ENCODE results near the gene HELZ2. TPM values are rescaled to one million over a fixed set of nuclear protein-coding genes. Genes with fewer than 3 reads are reported as not detected.
A peak's percentile ranks its signal among the peaks of the same experiment; 100 is the strongest.

Gene HELZ2
- total RNA-seq, 2 experiments from 2014 or later, result 99.1 to 102 TPM

GRCh38 chr20:63551068-63551467, 23.0 kb downstream of the HELZ2 start:
- CTCF ChIA-PET, result interaction anchor here (0.9 kb wide), 1 partner anchor 91 kb away, joined by 3 read pairs; no protein-coding TSS in a partner anchor
- ATAC-seq (no peak), DNase-seq (no peak)
- peak overlapping the region; percentile 15 for H3K27ac Mint-ChIP-seq
- POLR2A ChIA-PET, result interaction anchor here (0.8 kb wide), 1 partner anchor 13 kb away, joined by 3 read pairs; no protein-coding TSS in a partner anchor
- H3K4me1 Mint-ChIP-seq (ENCODE audit: low read depth), result peaks cover 21% of the 10 kb centered on the region
- no peak overlapping the region for H3K4me3 Mint-ChIP-seq
- no peaks in the 10 kb centered on the region for H3K36me3 Mint-ChIP-seq (ENCODE audit: low read depth)
- H3K9me3 Mint-ChIP-seq (ENCODE audit: insufficient read depth), result no peaks in the 10 kb centered on the region
- peaks cover 20% of the 10 kb centered on the region for H3K27me3 Mint-ChIP-seq (ENCODE audit: low read depth)

- ChIA-PET CTCF (no interaction called here), POLR2A (no interaction called here)
- peaks cover 21% of the 10 kb centered on the region for H3K4me1 Mint-ChIP-seq (ENCODE audit: low read depth)
- H3K36me3 Mint-ChIP-seq (ENCODE audit: low read depth), result no peaks in the 10 kb centered on the region
- peaks cover 20% of the 10 kb centered on the region for H3K27me3 Mint-ChIP-seq (ENCODE audit: low read depth)
- no peak for DNase-seq
- ATAC-seq, result no peak
- no peak overlapping the region for H3K4me3 Mint-ChIP-seq
- no peaks in the 10 kb centered on the region for H3K9me3 Mint-ChIP-seq (ENCODE audit: insufficient read depth)
- no peak overlapping the region for H3K27ac Mint-ChIP-seq
Observed at GRCh38 chr20:63549679-63550282, 24.3 kb downstream of the HELZ2 start.

- Mint-ChIP-seq H3K36me3 (ENCODE audit: low read depth) (no peaks in the 10 kb centered on the region), H3K9me3 (ENCODE audit: insufficient read depth) (no peaks in the 10 kb centered on the region), H3K4me1 (ENCODE audit: low read depth) (peaks cover 18% of the 10 kb centered on the region), H3K27me3 (ENCODE audit: low read depth) (peaks cover 20% of the 10 kb centered on the region), H3K27ac (no peak overlapping the region), H3K4me3 (no peak overlapping the region)
- POLR2A ChIA-PET, result no interaction called here
- CTCF ChIA-PET, result no interaction called here
- no peak for ATAC-seq
- no peak for DNase-seq
Observed at GRCh38 chr20:63549019-63549418, 25.0 kb downstream of the HELZ2 start.

- H3K27me3 Mint-ChIP-seq (ENCODE audit: low read depth), result peaks cover 20% of the 10 kb centered on the region
- no peak overlapping the region for H3K27ac Mint-ChIP-seq
- no peaks in the 10 kb centered on the region for H3K36me3 Mint-ChIP-seq (ENCODE audit: low read depth)
- CTCF ChIA-PET, result no interaction called here
- H3K4me1 Mint-ChIP-seq (ENCODE audit: low read depth), result peaks cover 18% of the 10 kb centered on the region
- no peak for DNase-seq
- no peaks in the 10 kb centered on the region for H3K9me3 Mint-ChIP-seq (ENCODE audit: insufficient read depth)
- ATAC-seq, result no peak
- H3K4me3 Mint-ChIP-seq, result no peak overlapping the region
- POLR2A ChIA-PET, result no interaction called here
Observed at GRCh38 chr20:63548542-63548941, 25.5 kb downstream of the HELZ2 start.

- ATAC-seq (no peak), DNase-seq (no peak)
- Mint-ChIP-seq H3K36me3 (ENCODE audit: low read depth) (no peaks in the 10 kb centered on the region), H3K4me1 (ENCODE audit: low read depth) (peaks cover 12% of the 10 kb centered on the region), H3K27me3 (ENCODE audit: low read depth) (peaks cover 20% of the 10 kb centered on the region), H3K4me3 (no peak within 1 kb of the TSS), H3K27ac (no peak within 1 kb of the TSS), H3K9me3 (ENCODE audit: insufficient read depth) (no peaks in the 10 kb centered on the region)
- CTCF ChIA-PET, result no interaction called here
- POLR2A ChIA-PET, result interaction anchor here (1.8 kb wide), 1 partner anchor 27 kb away, joined by 6 read pairs; the partner anchor contains the start of gene PPDPF
Observed at GRCh38 chr20:63547725-63548480, 26.1 kb downstream of the HELZ2 start, which contains the start of gene SRMS. Gene SRMS (minus strand): TSS chr20:63547749. CDS start chr20:63547463, 286 bp downstream.

- Mint-ChIP-seq H3K9me3 (ENCODE audit: insufficient read depth) (no peaks in the 10 kb centered on the region), H3K27ac (no peak overlapping the region), H3K27me3 (ENCODE audit: low read depth) (peaks cover 20% of the 10 kb centered on the region), H3K4me3 (no peak overlapping the region), H3K4me1 (ENCODE audit: low read depth) (peaks cover 5% of the 10 kb centered on the region), H3K36me3 (ENCODE audit: low read depth) (no peaks in the 10 kb centered on the region)
- ChIA-PET POLR2A (interaction anchor here (0.9 to 1.8 kb wide), 2 partner anchors 26 to 27 kb away, joined by 3 to 6 read pairs; partner anchors contain the start of gene PPDPF), CTCF (interaction anchor here (1.3 kb wide), 1 partner anchor 9 kb away, joined by 3 read pairs; no protein-coding TSS in a partner anchor)
- DNase-seq (no peak), ATAC-seq (no peak)
Observed at GRCh38 chr20:63546956-63547724, 26.9 kb downstream of the HELZ2 start.

GRCh38 chr20:63546256-63546955, 27.6 kb downstream of the HELZ2 start:
- no peak for DNase-seq
- no peak overlapping the region for H3K27ac Mint-ChIP-seq
- POLR2A ChIA-PET, result interaction anchor here (0.9 to 1.8 kb wide), 3 partner anchors 23 to 26 kb away, joined by 3 to 6 read pairs (median 3); partner anchors contain the start of gene PPDPF

GRCh38 chr20:63545814-63546213, 28.2 kb downstream of the HELZ2 start:
- no peaks in the 10 kb centered on the region for H3K9me3 Mint-ChIP-seq (ENCODE audit: insufficient read depth)
- no peaks in the 10 kb centered on the region for H3K36me3 Mint-ChIP-seq (ENCODE audit: low read depth)
- no peak overlapping the region for H3K27ac Mint-ChIP-seq
- ChIA-PET CTCF (interaction anchor here (1.3 kb wide), 1 partner anchor 8 kb away, joined by 3 read pairs; no protein-coding TSS in a partner anchor), POLR2A (interaction anchor here (1.3 to 1.8 kb wide), 2 partner anchors 22 to 25 kb away, joined by 3 to 6 read pairs; partner anchors contain the start of gene PPDPF)
- H3K4me3 Mint-ChIP-seq, result no peak overlapping the region
- ATAC-seq (no peak), DNase-seq (no peak)
- peaks cover 15% of the 10 kb centered on the region for H3K27me3 Mint-ChIP-seq (ENCODE audit: low read depth)
- no peaks in the 10 kb centered on the region for H3K4me1 Mint-ChIP-seq (ENCODE audit: low read depth)

More at GRCh38 chr20:63546256-63546955, 27.6 kb downstream of the HELZ2 start:
- H3K4me1 Mint-ChIP-seq (ENCODE audit: low read depth), result peaks cover 2% of the 10 kb centered on the region
- peaks cover 20% of the 10 kb centered on the region for H3K27me3 Mint-ChIP-seq (ENCODE audit: low read depth)
- CTCF ChIA-PET, result interaction anchor here (1.3 kb wide), 1 partner anchor 8 kb away, joined by 3 read pairs; no protein-coding TSS in a partner anchor
- H3K4me3 Mint-ChIP-seq, result no peak overlapping the region
- no peaks in the 10 kb centered on the region for H3K36me3 Mint-ChIP-seq (ENCODE audit: low read depth)
- no peaks in the 10 kb centered on the region for H3K9me3 Mint-ChIP-seq (ENCODE audit: insufficient read depth)
- ATAC-seq, result no peak

GRCh38 chr20:63544958-63545516, 29.0 kb downstream of the HELZ2 start:
- Mint-ChIP-seq H3K4me1 (ENCODE audit: low read depth) (no peaks in the 10 kb centered on the region), H3K9me3 (ENCODE audit: insufficient read depth) (no peaks in the 10 kb centered on the region), H3K27ac (no peak overlapping the region), H3K27me3 (ENCODE audit: low read depth) (peaks cover 14% of the 10 kb centered on the region), H3K36me3 (ENCODE audit: low read depth) (no peaks in the 10 kb centered on the region), H3K4me3 (no peak overlapping the region)
- POLR2A ChIA-PET, result interaction anchor here (1.3 kb wide), 1 partner anchor 22 kb away, joined by 3 read pairs; no protein-coding TSS in a partner anchor
- ATAC-seq (no peak), DNase-seq (no peak)
- CTCF ChIA-PET, result no interaction called here

- ATAC-seq (no peak), DNase-seq (no peak)
- H3K27ac Mint-ChIP-seq, result no peak overlapping the region
- POLR2A ChIA-PET, result no interaction called here
- no peak overlapping the region for H3K4me3 Mint-ChIP-seq
- H3K9me3 Mint-ChIP-seq (ENCODE audit: insufficient read depth), result no peaks in the 10 kb centered on the region
- H3K27me3 Mint-ChIP-seq (ENCODE audit: low read depth), result peaks cover 9% of the 10 kb centered on the region
- CTCF ChIA-PET, result interaction anchor here (0.6 kb wide), 1 partner anchor 102 kb away, joined by 3 read pairs; no protein-coding TSS in a partner anchor
- H3K4me1 Mint-ChIP-seq (ENCODE audit: low read depth), result no peaks in the 10 kb centered on the region
- H3K36me3 Mint-ChIP-seq (ENCODE audit: low read depth), result no peaks in the 10 kb centered on the region
Observed at GRCh38 chr20:63544241-63544957, 29.6 kb downstream of the HELZ2 start.
